ENCODE measurements around the gene KIF3C.
"Not testable (repeated sequence)": the region's sequence is repeated elsewhere in the genome, so short reads cannot be mapped to it uniquely, and the experiment has no call there.

KIF3C gene

GRCh38 chr2:25913696-25913973 lies 68.7 kb downstream of the KIF3C start:
- DNase-seq: not testable (repeated sequence)

GRCh38 chr2:25912851-25913695 lies 69.2 kb downstream of the KIF3C start:
- no peak for DNase-seq

- DNase-seq: not testable (repeated sequence)
These were observed 72.7 kb downstream of the KIF3C start for GRCh38 chr2:25909574-25909973.

- DNase-seq: no peak
These were observed 77.2 kb downstream of the KIF3C start for GRCh38 chr2:25905126-25905525.

GRCh38 chr2:25903216-25903776 lies 79.0 kb downstream of the KIF3C start:
- no peak for DNase-seq

- no peak for DNase-seq
These were observed 82.8 kb downstream of the KIF3C start for GRCh38 chr2:25899404-25899970.

GRCh38 chr2:25897506-25897905 lies 84.8 kb downstream of the KIF3C start:
- DNase-seq: no peak

- not testable (repeated sequence) for DNase-seq
These were observed 86.0 kb downstream of the KIF3C start for GRCh38 chr2:25896308-25896707.

GRCh38 chr2:25895610-25896009 lies 86.7 kb downstream of the KIF3C start:
- DNase-seq: no peak

- DNase-seq: no peak
These were observed 87.3 kb downstream of the KIF3C start for GRCh38 chr2:25895018-25895417.

GRCh38 chr2:25894135-25894830 lies 88.0 kb downstream of the KIF3C start:
- no peak for DNase-seq

GRCh38 chr2:25891672-25892071 lies 90.6 kb downstream of the KIF3C start:
- no peak for DNase-seq

GRCh38 chr2:25887624-25888242 lies 94.6 kb downstream of the KIF3C start:
- DNase-seq: no peak

- DNase-seq: no peak
These were observed 96.4 kb downstream of the KIF3C start for GRCh38 chr2:25885933-25886332.

- DNase-seq: no peak
These were observed 100.5 kb downstream of the KIF3C start for GRCh38 chr2:25881764-25882163.

- DNase-seq: no peak
These were observed 103.1 kb downstream of the KIF3C start for GRCh38 chr2:25879133-25879730.

GRCh38 chr2:25878361-25879132 lies 103.8 kb downstream of the KIF3C start, which contains the start of gene ASXL2:
Gene ASXL2, minus strand, starts transcription at chr2:25878487. Its CDS starts 265 bp downstream, at chr2:25878222.
- peak; percentile 91 for DNase-seq

GRCh38 chr2:25877431-25878360 lies 104.6 kb downstream of the KIF3C start:
- DNase-seq: peak; percentile 31
